ENCODE data around the gene GOLGA8T. TPM values are rescaled to one million over a fixed set of nuclear protein-coding genes. Genes with fewer than 3 reads are reported as not detected.

GOLGA8T gene
- total RNA-seq, 2 experiments from 2014 or later, result 0.19 TPM; not detected in 1

Other genes with a start within 250 kb of the GOLGA8T start
- gene GOLGA8J, start 52.1 kb upstream of the GOLGA8T start, total RNA-seq, result not detected

All from activated CD4-positive, alpha-beta memory T cell treated with anti-CD3 and anti-CD28 coated beads for 36 hours (primary cell).